ENCODE data around the gene FHOD1. TPM values are rescaled to one million over a fixed set of nuclear protein-coding genes. Genes with fewer than 3 reads are reported as not detected.

The FHOD1 gene
- total RNA-seq, 1 experiment from 2014 or later = 58.2 TPM

- ChIA-PET POLR2A (ENCODE audit: unreplicated experiment) (interaction anchor here (0.6 to 0.7 kb wide), 2 partner anchors 35 to 692 kb away, joined by 3 to 4 read pairs; no protein-coding TSS in a partner anchor), CTCF (no interaction called here)
- DNase-seq = no peak
- Histone ChIP-seq H3K36me3 (ENCODE audit: low read depth) (0 out of 2 replicates have a peak, but pooled peaks cover 3% of the 10 kb centered on the region), H2AFZ (no peak overlapping the region), H3K9me2 (ENCODE audit: insufficient read depth) (no peaks in the 10 kb centered on the region), H3K27ac (peak overlapping the region; percentile 64), H3F3A (ENCODE audit: insufficient read depth, low read depth) (peaks cover 45% of the 10 kb centered on the region), H4K20me1 (ENCODE audit: insufficient read depth) (peaks cover 2% of the 10 kb centered on the region; the same call in 1 of the 2 replicates), H3K4me3 (no peak overlapping the region), H3K4me1 (replicated peaks; ENCODE audit: insufficient read depth) (peaks cover 39% of the 10 kb centered on the region), H3K79me2 (ENCODE audit: low read depth) (peaks cover 6% of the 10 kb centered on the region; the same call in 1 of the 2 replicates), H3K27me3 (ENCODE audit: insufficient read depth, low read depth) (no peaks in the 10 kb centered on the region), H3K4me2 (peak overlapping the region; percentile 65), H3K9me3 (ENCODE audit: insufficient read depth, low read depth) (no peaks in the 10 kb centered on the region)
- intact Hi-C loops (cut with micrococcal nuclease; ENCODE audit: unreplicated experiment) = loop anchor here (2.0 kb wide), 1 partner anchor 41 kb away; the partner anchor contains the start of gene FHOD1
- no TSS peak for BruUV-seq (replicated peaks)
- TF ChIP-seq, protein P1, sequence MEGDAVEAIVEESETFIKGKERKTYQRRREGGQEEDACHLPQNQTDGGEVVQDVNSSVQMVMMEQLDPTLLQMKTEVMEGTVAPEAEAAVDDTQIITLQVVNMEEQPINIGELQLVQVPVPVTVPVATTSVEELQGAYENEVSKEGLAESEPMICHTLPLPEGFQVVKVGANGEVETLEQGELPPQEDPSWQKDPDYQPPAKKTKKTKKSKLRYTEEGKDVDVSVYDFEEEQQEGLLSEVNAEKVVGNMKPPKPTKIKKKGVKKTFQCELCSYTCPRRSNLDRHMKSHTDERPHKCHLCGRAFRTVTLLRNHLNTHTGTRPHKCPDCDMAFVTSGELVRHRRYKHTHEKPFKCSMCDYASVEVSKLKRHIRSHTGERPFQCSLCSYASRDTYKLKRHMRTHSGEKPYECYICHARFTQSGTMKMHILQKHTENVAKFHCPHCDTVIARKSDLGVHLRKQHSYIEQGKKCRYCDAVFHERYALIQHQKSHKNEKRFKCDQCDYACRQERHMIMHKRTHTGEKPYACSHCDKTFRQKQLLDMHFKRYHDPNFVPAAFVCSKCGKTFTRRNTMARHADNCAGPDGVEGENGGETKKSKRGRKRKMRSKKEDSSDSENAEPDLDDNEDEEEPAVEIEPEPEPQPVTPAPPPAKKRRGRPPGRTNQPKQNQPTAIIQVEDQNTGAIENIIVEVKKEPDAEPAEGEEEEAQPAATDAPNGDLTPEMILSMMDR (conservative IDR thresholded peaks at IDR 0.05) = no peak
- TF ChIP-seq EZH2 (IDR thresholded peaks at IDR 0.05; ENCODE audit: low read depth) = no peak
Observed at GRCh38 chr16:67206129-67206837, 41.0 kb downstream of the FHOD1 start.

DNA sequence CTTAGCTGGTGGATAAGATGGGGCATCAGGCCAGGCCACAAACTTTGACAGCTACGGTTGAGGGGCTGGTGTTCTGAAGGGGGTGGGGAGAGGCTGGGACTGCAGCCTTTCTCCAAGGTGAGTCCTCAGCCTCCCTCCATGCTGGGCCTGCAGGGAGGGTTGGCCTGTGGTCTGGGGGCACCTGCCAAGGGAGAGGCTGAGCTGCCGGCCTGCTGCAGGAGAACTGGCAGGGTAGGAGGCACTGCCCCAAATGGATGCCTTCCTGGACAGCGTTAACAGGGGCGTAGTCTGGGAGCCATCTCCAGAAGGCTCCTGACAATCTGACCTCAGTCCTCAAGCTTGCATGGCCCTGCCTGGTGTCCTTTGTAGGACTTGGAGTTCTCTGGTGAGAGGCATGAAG is 43.2 kb downstream of the FHOD1 start:
- H3K9me2 ChIP-seq (ENCODE audit: insufficient read depth) = no peaks in the 10 kb centered on the region
- H3F3A ChIP-seq (ENCODE audit: insufficient read depth, low read depth) = peaks cover 45% of the 10 kb centered on the region
- no TSS peak for BruUV-seq (replicated peaks)
- no peak overlapping the region for H3K4me3 ChIP-seq
- CTCF ChIA-PET = no interaction called here
- no peaks in the 10 kb centered on the region for H3K27me3 ChIP-seq (ENCODE audit: insufficient read depth, low read depth)
- H3K27ac ChIP-seq = no peak overlapping the region
- peaks cover 16% of the 10 kb centered on the region for H3K79me2 ChIP-seq (ENCODE audit: low read depth)
- H4K20me1 ChIP-seq (ENCODE audit: insufficient read depth) = peaks cover 4% of the 10 kb centered on the region; the same call in 1 of the 2 replicates
- H3K9me3 ChIP-seq (ENCODE audit: insufficient read depth, low read depth) = no peaks in the 10 kb centered on the region
- peaks cover 44% of the 10 kb centered on the region for H3K4me1 ChIP-seq (replicated peaks; ENCODE audit: insufficient read depth)
- DNase-seq = no peak
- no peak overlapping the region for H2AFZ ChIP-seq
- no peak overlapping the region for H3K4me2 ChIP-seq
- TF ChIP-seq EZH2 (IDR thresholded peaks at IDR 0.05; ENCODE audit: low read depth) = no peak
- TF ChIP-seq, protein P1 (conservative IDR thresholded peaks at IDR 0.05) = no peak
- POLR2A ChIA-PET (ENCODE audit: unreplicated experiment) = no interaction called here
- H3K36me3 ChIP-seq (ENCODE audit: low read depth) = 0 out of 2 replicates have a peak, but pooled peaks cover 3% of the 10 kb centered on the region
- intact Hi-C loops (cut with micrococcal nuclease; ENCODE audit: unreplicated experiment) = no loop called here

GRCh38 chr16:67202956-67203493 is 44.3 kb downstream of the FHOD1 start:
- Histone ChIP-seq H3K27me3 (ENCODE audit: insufficient read depth, low read depth) (no peaks in the 10 kb centered on the region), H3K79me2 (ENCODE audit: low read depth) (peaks cover 16% of the 10 kb centered on the region), H3K36me3 (ENCODE audit: low read depth) (0 out of 2 replicates have a peak, but pooled peaks cover 3% of the 10 kb centered on the region), H3K9me2 (ENCODE audit: insufficient read depth) (no peaks in the 10 kb centered on the region), H3K4me3 (no peak overlapping the region), H3K27ac (no peak overlapping the region), H2AFZ (no peak overlapping the region), H3K9me3 (ENCODE audit: insufficient read depth, low read depth) (no peaks in the 10 kb centered on the region), H3K4me2 (no peak overlapping the region), H3K4me1 (replicated peaks; ENCODE audit: insufficient read depth) (peaks cover 44% of the 10 kb centered on the region), H4K20me1 (ENCODE audit: insufficient read depth) (peaks cover 5% of the 10 kb centered on the region; the same call in 1 of the 2 replicates), H3F3A (ENCODE audit: insufficient read depth, low read depth) (peaks cover 45% of the 10 kb centered on the region)
- intact Hi-C loops (cut with micrococcal nuclease; ENCODE audit: unreplicated experiment) = no loop called here
- ChIA-PET CTCF (no interaction called here), POLR2A (ENCODE audit: unreplicated experiment) (interaction anchor here (0.5 kb wide), 1 partner anchor 39 kb away, joined by 4 read pairs; no protein-coding TSS in a partner anchor)
- no peak for TF ChIP-seq EZH2 (IDR thresholded peaks at IDR 0.05; ENCODE audit: low read depth)
- TF ChIP-seq, protein P1 (conservative IDR thresholded peaks at IDR 0.05) = no peak
- DNase-seq = no peak
- no TSS peak for BruUV-seq (replicated peaks)

Measured in PC-9 (cell line).